Activated T-helper 1 cell treated with anti-CD3 and anti-CD28 coated beads, Interleukin-12 subunit alpha, Interleukin-12 subunit beta, Interleukin-2, Interleukin-4 antibody, amounts not matched to agents 30 ng/mL and 10 ng/mL and 1 ng/mL, durations not matched to agents 14 hours and 24 hours and 36 hours (primary cell): ENCODE data around the gene SAMD4B. TPM values are rescaled to one million over a fixed set of nuclear protein-coding genes. Genes with fewer than 3 reads are reported as not detected.

Experiments
- DNase-seq: peaks from one replicate; pipeline ENCODE4 v3.0.0; 2021; ENCODE audit warnings: low spot score
- H3K27ac Mint-ChIP-seq: one replicate; pipeline ENCODE4 v1.8.0; 2021; ENCODE audit warnings: mild to moderate bottlenecking, mixed read lengths
- H3K27me3 Mint-ChIP-seq: one replicate; pipeline ENCODE4 v1.8.0; 2022; ENCODE audit warnings: mild to moderate bottlenecking, moderate library complexity, mixed read lengths; ENCODE audit not compliant: insufficient read depth
- H3K36me3 Mint-ChIP-seq: one replicate; pipeline ENCODE4 v1.8.0; 2021; ENCODE audit warnings: low read depth, mixed read lengths
- H3K4me1 Mint-ChIP-seq: one replicate; pipeline ENCODE4 v1.8.0; 2021; ENCODE audit warnings: low read depth, mixed read lengths
- H3K4me3 Mint-ChIP-seq: one replicate; pipeline ENCODE4 v1.8.0; 2021; ENCODE audit warnings: mild to moderate bottlenecking, moderate library complexity, mixed read lengths
- H3K9me3 Mint-ChIP-seq: one replicate; pipeline ENCODE4 v1.8.0; 2021; ENCODE audit warnings: mixed read lengths
- intact Hi-C: fragments of 100-400 bp; cut with micrococcal nuclease; formaldehyde crosslinking; loops from one replicate; pipeline ENCODE4 v1.15.1; 2024
- total RNA-seq: library from RNA; stranded (reverse); gene quantifications from 2 replicates; pipeline ENCODE4 v1.2.3, GENCODE V29; 2022

SAMD4B gene
- total RNA-seq, 1 donor from 2014 or later: 71.8 TPM

DNA sequence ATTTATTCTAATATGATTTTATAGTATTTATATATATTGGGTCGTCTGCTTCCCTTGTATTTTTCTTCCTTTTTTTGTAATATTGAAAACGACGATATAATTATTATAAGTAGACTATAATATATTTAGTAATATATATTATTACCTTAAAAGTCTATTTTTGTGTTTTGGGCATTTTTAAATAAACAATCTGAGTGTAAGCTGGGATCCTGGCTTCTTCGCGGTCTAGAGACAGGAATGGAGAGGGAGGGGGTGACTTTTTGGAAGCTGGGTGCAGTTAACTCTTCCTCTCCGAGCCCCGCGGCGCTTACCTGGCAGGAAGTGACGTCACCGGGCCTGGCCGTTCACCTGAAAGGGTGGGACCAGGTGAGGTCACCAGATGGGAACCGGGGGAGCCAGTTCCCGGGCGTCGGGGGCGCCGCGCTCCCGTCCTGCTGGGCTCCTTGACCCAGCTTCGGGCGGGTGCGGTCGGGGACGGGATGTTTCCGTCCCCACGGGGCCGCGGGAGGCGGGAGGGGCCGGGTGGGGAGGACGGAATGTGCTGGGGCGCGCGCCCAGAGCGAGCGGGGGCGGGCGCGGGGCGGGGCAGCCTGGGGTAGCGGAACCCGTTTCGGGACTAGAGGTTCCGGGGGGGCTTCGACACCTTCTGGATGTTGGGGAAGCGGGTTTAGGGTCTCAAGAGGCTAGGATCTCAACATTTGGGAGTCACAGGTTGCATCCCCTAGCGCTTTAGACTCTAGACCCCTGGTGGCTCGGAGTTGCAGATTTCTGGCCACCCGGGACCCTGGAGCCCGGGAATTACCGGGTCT, 67.2 kb downstream of the SAMD4B start:
- no peaks in the 10 kb centered on the region for H3K9me3 Mint-ChIP-seq
- H3K36me3 Mint-ChIP-seq: peaks cover 16% of the 10 kb centered on the region
- intact Hi-C loops: loop anchor here (5.0 kb wide), 1 partner anchor 1853 kb away; the partner anchor contains the start of gene HNRNPUL1
- peak; percentile 72 for DNase-seq
- peak overlapping the region; percentile 92 for H3K27ac Mint-ChIP-seq
- H3K4me1 Mint-ChIP-seq: peaks cover 54% of the 10 kb centered on the region
- peak overlapping the region; percentile 96 for H3K4me3 Mint-ChIP-seq
- H3K27me3 Mint-ChIP-seq: no peaks in the 10 kb centered on the region

DNA sequence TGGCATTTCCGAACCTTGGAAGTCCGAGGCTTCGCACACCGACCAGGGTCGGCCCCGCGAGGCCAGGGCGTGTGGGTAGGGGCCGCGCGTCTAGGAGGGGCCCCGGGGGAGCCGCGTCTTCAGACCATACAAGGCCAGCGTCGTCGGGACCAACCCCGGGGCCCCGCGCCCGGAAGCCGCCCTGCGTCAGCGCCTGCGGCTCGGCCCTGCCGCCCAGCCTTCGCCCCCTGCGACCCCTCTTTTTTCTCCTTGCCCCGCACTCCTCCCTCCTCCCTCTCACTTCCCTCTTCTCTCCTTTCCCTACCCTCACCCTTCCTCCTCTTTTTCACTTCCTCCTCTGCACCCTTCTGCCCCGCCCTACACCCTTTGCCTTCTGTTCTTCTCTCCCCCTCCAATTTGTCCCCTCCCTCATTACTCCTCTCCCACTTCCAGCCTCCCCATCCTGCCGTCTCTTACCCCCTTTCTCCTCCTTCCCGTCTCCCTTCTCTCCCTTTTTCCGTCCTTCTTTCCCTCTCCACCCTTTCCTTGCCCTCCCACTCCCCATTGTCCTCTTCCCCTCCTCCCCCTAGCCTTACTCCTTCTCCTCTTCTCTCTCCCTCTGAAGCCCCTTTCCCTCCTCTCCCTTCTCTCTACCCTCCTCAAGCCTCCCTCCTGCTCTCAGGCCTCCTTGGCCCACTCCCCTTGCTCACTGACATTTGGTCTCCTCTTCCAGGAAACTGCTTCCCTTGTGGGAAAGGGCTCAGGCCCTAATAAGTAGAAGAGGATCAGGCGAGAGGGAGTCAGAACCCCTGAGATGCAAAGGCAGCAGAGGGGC, 68.0 kb downstream of the SAMD4B start:
- DNase-seq: peak; percentile 64
- Mint-ChIP-seq H3K27ac (peak overlapping the region; percentile 86), H3K4me1 (peaks cover 57% of the 10 kb centered on the region), H3K27me3 (no peaks in the 10 kb centered on the region), H3K4me3 (peak overlapping the region; percentile 96), H3K9me3 (no peaks in the 10 kb centered on the region), H3K36me3 (peaks cover 18% of the 10 kb centered on the region)
- intact Hi-C loops: loop anchor here (5.0 kb wide), 1 partner anchor 1852 kb away; the partner anchor contains the start of gene HNRNPUL1

GRCh38 chr19:39410831-39411080, 68.5 kb downstream of the SAMD4B start:
- Mint-ChIP-seq H3K27me3 (no peaks in the 10 kb centered on the region), H3K9me3 (no peaks in the 10 kb centered on the region), H3K4me3 (peak overlapping the region; percentile 96), H3K4me1 (peaks cover 52% of the 10 kb centered on the region), H3K36me3 (peaks cover 18% of the 10 kb centered on the region), H3K27ac (peak overlapping the region; percentile 86)
- DNase-seq: no peak
- intact Hi-C loops: loop anchor here (1.0 to 5.0 kb wide), 3 partner anchors 13 to 1852 kb away; partner anchors contain the start of gene HNRNPUL1

GRCh38 chr19:39411081-39411831, 69.0 kb downstream of the SAMD4B start:
- Mint-ChIP-seq H3K27me3 (no peaks in the 10 kb centered on the region), H3K4me3 (peak overlapping the region; percentile 96), H3K4me1 (peaks cover 48% of the 10 kb centered on the region), H3K27ac (peak overlapping the region; percentile 86), H3K9me3 (no peaks in the 10 kb centered on the region), H3K36me3 (peaks cover 18% of the 10 kb centered on the region)
- intact Hi-C loops: loop anchor here (1.0 to 5.0 kb wide), 3 partner anchors 14 to 1851 kb away; partner anchors contain the start of gene HNRNPUL1
- DNase-seq: no peak

GRCh38 chr19:39411832-39412099, 69.5 kb downstream of the SAMD4B start:
- peak overlapping the region; percentile 96 for H3K4me3 Mint-ChIP-seq
- H3K9me3 Mint-ChIP-seq: no peaks in the 10 kb centered on the region
- peaks cover 46% of the 10 kb centered on the region for H3K4me1 Mint-ChIP-seq
- peaks cover 18% of the 10 kb centered on the region for H3K36me3 Mint-ChIP-seq
- intact Hi-C loops: loop anchor here (1.0 to 5.0 kb wide), 14 partner anchors 14 to 1851 kb away; partner anchors contain the start of genes EID2, GMFG, HNRNPUL1 and MED29
- DNase-seq: peak; percentile 82
- no peaks in the 10 kb centered on the region for H3K27me3 Mint-ChIP-seq
- H3K27ac Mint-ChIP-seq: peak overlapping the region; percentile 86

GRCh38 chr19:39412100-39412866, 70.1 kb downstream of the SAMD4B start, which contains the start of gene PLEKHG2:
Gene PLEKHG2, plus strand, starts transcription at chr19:39412669. Its CDS starts 1,418 bp downstream, at chr19:39414087.
- Mint-ChIP-seq H3K36me3 (peaks cover 17% of the 10 kb centered on the region), H3K27me3 (no peaks in the 10 kb centered on the region), H3K27ac (peak within 1 kb of the TSS; percentile 86)

GRCh38 chr19:39412867-39413271, 70.6 kb downstream of the SAMD4B start:
- DNase-seq: no peak
- H3K27me3 Mint-ChIP-seq: no peaks in the 10 kb centered on the region
- peaks cover 17% of the 10 kb centered on the region for H3K36me3 Mint-ChIP-seq
- intact Hi-C loops: loop anchor here (1.0 to 5.0 kb wide), 12 partner anchors 17 to 1849 kb away; partner anchors contain the start of genes EID2, GMFG, HNRNPUL1 and MED29
- peaks cover 45% of the 10 kb centered on the region for H3K4me1 Mint-ChIP-seq
- no peaks in the 10 kb centered on the region for H3K9me3 Mint-ChIP-seq
- peak overlapping the region; percentile 86 for H3K27ac Mint-ChIP-seq
- peak overlapping the region; percentile 96 for H3K4me3 Mint-ChIP-seq

More at GRCh38 chr19:39412100-39412866, 70.1 kb downstream of the SAMD4B start, which contains the start of gene PLEKHG2:
- peak; percentile 95 for DNase-seq
- intact Hi-C loops: loop anchor here (1.0 to 5.0 kb wide), 12 partner anchors 18 to 1850 kb away; partner anchors contain the start of genes EID2, GMFG, HNRNPUL1 and MED29
- Mint-ChIP-seq H3K9me3 (no peaks in the 10 kb centered on the region), H3K4me1 (peaks cover 46% of the 10 kb centered on the region), H3K4me3 (peak within 1 kb of the TSS; percentile 96)

- Mint-ChIP-seq H3K27ac (peak overlapping the region; percentile 86), H3K4me1 (peaks cover 40% of the 10 kb centered on the region), H3K9me3 (no peaks in the 10 kb centered on the region), H3K4me3 (peak overlapping the region; percentile 96), H3K27me3 (no peaks in the 10 kb centered on the region), H3K36me3 (peaks cover 13% of the 10 kb centered on the region)
- no peak for DNase-seq
- intact Hi-C loops: loop anchor here (5.0 kb wide), 1 partner anchor 1849 kb away; the partner anchor contains the start of gene HNRNPUL1
Measured at GRCh38 chr19:39413272-39413910, 71.2 kb downstream of the SAMD4B start.

DNA sequence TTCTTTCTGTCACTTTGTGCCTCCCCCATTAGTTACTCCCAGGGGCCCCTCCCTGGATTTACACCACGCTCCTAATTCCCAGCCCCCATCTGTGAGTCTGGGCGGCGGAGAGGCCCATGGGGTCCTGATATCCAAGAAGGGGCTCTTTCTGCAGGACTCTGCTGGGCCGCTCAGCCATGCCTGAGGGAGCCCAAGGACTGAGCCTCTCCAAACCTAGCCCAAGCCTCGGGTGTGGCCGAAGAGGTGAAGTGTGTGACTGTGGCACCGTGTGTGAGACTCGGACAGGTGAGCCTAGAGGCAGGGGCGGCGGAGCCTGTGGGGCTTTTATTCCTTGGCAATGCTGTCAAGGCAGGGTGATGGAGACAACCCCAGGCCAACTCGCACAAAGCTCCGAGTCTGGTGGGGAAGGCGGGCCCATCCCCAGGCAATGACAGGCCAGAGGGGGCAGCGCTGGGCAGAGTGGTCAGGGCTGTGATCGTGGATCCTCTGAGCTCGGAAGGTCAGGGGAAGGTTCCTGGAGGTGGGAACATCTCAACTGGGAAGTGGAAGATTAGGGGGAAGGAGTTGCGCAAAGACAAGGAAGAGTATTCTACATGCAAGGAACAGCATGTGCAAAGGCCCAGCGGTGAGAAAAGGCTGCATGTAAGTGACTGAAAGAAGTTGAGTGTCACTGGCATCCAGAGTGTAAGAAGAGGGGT, 71.8 kb downstream of the SAMD4B start:
- Mint-ChIP-seq H3K4me3 (peak overlapping the region; percentile 92), H3K27ac (peak overlapping the region; percentile 69), H3K27me3 (no peaks in the 10 kb centered on the region), H3K36me3 (peaks cover 7% of the 10 kb centered on the region), H3K9me3 (no peaks in the 10 kb centered on the region), H3K4me1 (peaks cover 33% of the 10 kb centered on the region)
- intact Hi-C loops: loop anchor here (5.0 kb wide), 1 partner anchor 1848 kb away; the partner anchor contains the start of gene HNRNPUL1
- no peak for DNase-seq

- Mint-ChIP-seq H3K36me3 (peaks cover 7% of the 10 kb centered on the region), H3K4me3 (peak overlapping the region; percentile 3), H3K4me1 (peaks cover 29% of the 10 kb centered on the region), H3K9me3 (no peaks in the 10 kb centered on the region), H3K27ac (no peak overlapping the region), H3K27me3 (no peaks in the 10 kb centered on the region)
- intact Hi-C loops: no loop called here
- no peak for DNase-seq
Measured at GRCh38 chr19:39415111-39416046, 73.2 kb downstream of the SAMD4B start.
